Testis (tissue), 3 donors: ENCODE results near the gene HDGFL2. TPM values are rescaled to one million over a fixed set of nuclear protein-coding genes. Genes with fewer than 3 reads are reported as not detected.

ENCODE experiments used
- DNase-seq: peaks from one replicate; pipeline ENCODE4 v3.0.0-alpha.2; 2019
- H3K27ac ChIP-seq, 2 donors: fragments of 200-600 bp; sonication (generic); one replicate each; pipeline ENCODE4 v1.5.1; 2019
- H3K27me3 ChIP-seq: fragments of 200-600 bp; sonication (generic); one replicate; pipeline ENCODE4 v1.5.1; 2019
- H3K36me3 ChIP-seq: fragments of 200-600 bp; sonication (generic); one replicate; pipeline ENCODE4 v1.5.1; 2017; ENCODE audit warnings: low read depth; ENCODE audit errors: missing control alignments
- H3K4me1 ChIP-seq: fragments of 200-600 bp; sonication (generic); one replicate; pipeline ENCODE4 v1.5.1; 2019
- H3K4me3 ChIP-seq, 2 donors: fragments of 200-600 bp; sonication (generic); one replicate each; pipeline ENCODE4 v1.5.1; 2017 to 2019
- H3K9me3 ChIP-seq: fragments of 200-600 bp; sonication (generic); one replicate; pipeline ENCODE4 v1.5.1; 2017
- CTCF ChIP-seq, 3 experiments: fragments of 450-650 bp in 2 of 3; fragments of 200-600 bp in 1 of 3; sonication (generic) in 1 of 3; IDR thresholded peaks; one replicate each; pipeline ENCODE4 v1.5.1; 2016 to 2019; ENCODE audit warnings: antibody characterized with exemption in 3 of 3, mild to moderate bottlenecking in 2 of 3, moderate library complexity in 1 of 3
- POLR2A ChIP-seq: fragments of 450-650 bp; IDR thresholded peaks from one replicate; pipeline ENCODE4 v1.6.1; 2017; ENCODE audit warnings: antibody characterized with exemption, mild to moderate bottlenecking, moderate library complexity
- WGBS, 2 donors: methylation state at CpG; one replicate each; pipeline ENCODE4 v1.1.5; 2018; 5-methylcytosine and 5-hydroxymethylcytosine counted together
- intact Hi-C: fragments of 100-400 bp; cut with DNase I; formaldehyde crosslinking; loops from one replicate; pipeline ENCODE4 v1.15.1; 2023; ENCODE audit warnings: low total_unique reads
- polyA plus RNA-seq: library from polyadenylated mRNA; stranded (reverse); fragments of 350-450 nt; fragmentation: Illumina TruSeq; extraction: RNeasy Lipid Tissue Mini Kit (QIAGEN cat#74804); gene quantifications from one replicate; pipeline ENCODE4 v1.2.3, GENCODE V29; 2014; ENCODE audit warnings: low read depth, low replicate concordance; ENCODE audit not compliant: insufficient read depth
- total RNA-seq, 2 donors: library from RNA; depleted of rRNA; stranded (reverse); fragments of >200 nt; gene quantifications; one replicate each; pipeline ENCODE4 v1.2.3, GENCODE V29; 2016

The HDGFL2 gene
- total and polyA plus RNA-seq, 3 donors from 2014 or later: 81.4 to 141 (median 95.8) TPM

- H3K36me3 ChIP-seq: no peaks in the 10 kb centered on the region
- DNase-seq: no peak
- 85 to 90% methylated on average over 13 to 37 of the region's 37 CpGs for WGBS, 2 donors
- H3K4me3 ChIP-seq: no peak overlapping the region
- intact Hi-C loops: no loop called here
- no peaks in the 10 kb centered on the region for H3K27me3 ChIP-seq
- H3K27ac ChIP-seq: no peak overlapping the region
- H3K9me3 ChIP-seq: no peaks in the 10 kb centered on the region
- TF ChIP-seq CTCF (IDR thresholded peaks at IDR 0.05): no peak
- no peak for TF ChIP-seq POLR2A
- H3K4me1 ChIP-seq: peaks cover 7% of the 10 kb centered on the region
Observed at GRCh38 chr19:4510435-4511255, 38.5 kb downstream of the HDGFL2 start.

GRCh38 chr19:4511300-4512054, 39.4 kb downstream of the HDGFL2 start:
- WGBS, 2 donors: 85 to 90% methylated on average over 25 to 27 of the region's 27 CpGs
- H3K4me3 ChIP-seq: no peak overlapping the region
- peaks cover 7% of the 10 kb centered on the region for H3K4me1 ChIP-seq
- TF ChIP-seq POLR2A (no peak), CTCF (IDR thresholded peaks at IDR 0.05) (no peak)
- no peak for DNase-seq
- H3K27me3 ChIP-seq: no peaks in the 10 kb centered on the region
- H3K9me3 ChIP-seq: no peaks in the 10 kb centered on the region
- intact Hi-C loops: no loop called here
- no peaks in the 10 kb centered on the region for H3K36me3 ChIP-seq
- H3K27ac ChIP-seq: no peak overlapping the region

GRCh38 chr19:4512070-4512469, 40.0 kb downstream of the HDGFL2 start:
- Histone ChIP-seq H3K27ac (no peak overlapping the region), H3K9me3 (no peaks in the 10 kb centered on the region), H3K4me3 (no peak overlapping the region), H3K27me3 (no peaks in the 10 kb centered on the region), H3K4me1 (peaks cover 6% of the 10 kb centered on the region), H3K36me3 (no peaks in the 10 kb centered on the region)
- 83 to 93% methylated on average over 12 to 17 of the region's 17 CpGs for WGBS, 2 donors
- TF ChIP-seq POLR2A: no peak
- DNase-seq: no peak
- intact Hi-C loops: no loop called here

- Histone ChIP-seq H3K4me1 (peaks cover 3% of the 10 kb centered on the region), H3K27me3 (no peaks in the 10 kb centered on the region), H3K9me3 (no peaks in the 10 kb centered on the region), H3K4me3 (no peak overlapping the region), H3K27ac (no peak overlapping the region), H3K36me3 (no peaks in the 10 kb centered on the region)
- intact Hi-C loops: no loop called here
- WGBS, 2 donors: 85 to 90% methylated on average over 2 to 14 of the region's 17 CpGs
- no peak for DNase-seq
- no peak for TF ChIP-seq POLR2A
- no peak for TF ChIP-seq CTCF (IDR thresholded peaks at IDR 0.05)
Observed at GRCh38 chr19:4513248-4513647, 41.2 kb downstream of the HDGFL2 start.

- H3K4me1 ChIP-seq: peaks cover 10% of the 10 kb centered on the region
- 88 to 96% methylated on average over 4 to 5 of the region's 5 CpGs for WGBS, 2 donors
- intact Hi-C loops: no loop called here
- no peaks in the 10 kb centered on the region for H3K36me3 ChIP-seq
- H3K27ac ChIP-seq: no peak overlapping the region
- H3K4me3 ChIP-seq: no peak overlapping the region
- H3K27me3 ChIP-seq: no peaks in the 10 kb centered on the region
- DNase-seq: no peak
- H3K9me3 ChIP-seq: no peaks in the 10 kb centered on the region
- TF ChIP-seq CTCF (IDR thresholded peaks at IDR 0.05): no peak
- TF ChIP-seq POLR2A: no peak
Observed at GRCh38 chr19:4515732-4516131, 43.6 kb downstream of the HDGFL2 start.
